Mammary epithelial cell (primary cell): ENCODE data around the gene CLTC.

Source experiments
- EZH2 ChIP-seq: IDR thresholded peaks from 2 replicates; pipeline ENCODE4 v1.6.1; 2012; ENCODE audit warnings: low read length, inconsistent platforms, borderline replicate concordance
- TF ChIP-seq, protein P1 (sequence below), 2 donors: IDR thresholded peaks in 1 of 2; conservative IDR thresholded peaks in 1 of 2; 2 replicates each; pipeline ENCODE4 v1.5.1; 2011 to 2012; ENCODE audit warnings: inconsistent platforms in 2 of 2, low read length in 2 of 2, mild to moderate bottlenecking in 2 of 2, control low read depth in 1 of 2, low read depth in 1 of 2; ENCODE audit not compliant: insufficient read depth in 1 of 2; ENCODE audit errors: extremely low read depth in 1 of 2

DNA sequence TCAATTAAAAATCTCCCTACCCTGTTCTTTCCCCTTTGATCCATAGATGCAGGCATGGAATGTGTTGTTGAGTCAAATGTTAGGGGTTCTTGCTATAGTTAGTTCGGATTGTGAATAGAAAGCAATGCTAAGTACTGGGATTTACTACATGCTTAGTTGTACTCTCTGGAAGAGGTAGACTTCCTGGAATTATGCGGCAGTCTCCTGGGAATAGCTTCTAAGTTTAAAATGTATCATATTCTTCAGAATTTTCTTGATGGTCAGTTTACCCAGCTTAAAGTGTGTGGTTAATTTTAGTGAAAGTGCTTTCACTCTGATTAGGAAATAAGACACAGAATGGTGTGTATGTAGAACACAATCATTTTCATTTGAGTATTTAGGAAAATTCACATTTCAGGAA is 3.5 kb downstream of the CLTC start:
- TF ChIP-seq, protein P1, sequence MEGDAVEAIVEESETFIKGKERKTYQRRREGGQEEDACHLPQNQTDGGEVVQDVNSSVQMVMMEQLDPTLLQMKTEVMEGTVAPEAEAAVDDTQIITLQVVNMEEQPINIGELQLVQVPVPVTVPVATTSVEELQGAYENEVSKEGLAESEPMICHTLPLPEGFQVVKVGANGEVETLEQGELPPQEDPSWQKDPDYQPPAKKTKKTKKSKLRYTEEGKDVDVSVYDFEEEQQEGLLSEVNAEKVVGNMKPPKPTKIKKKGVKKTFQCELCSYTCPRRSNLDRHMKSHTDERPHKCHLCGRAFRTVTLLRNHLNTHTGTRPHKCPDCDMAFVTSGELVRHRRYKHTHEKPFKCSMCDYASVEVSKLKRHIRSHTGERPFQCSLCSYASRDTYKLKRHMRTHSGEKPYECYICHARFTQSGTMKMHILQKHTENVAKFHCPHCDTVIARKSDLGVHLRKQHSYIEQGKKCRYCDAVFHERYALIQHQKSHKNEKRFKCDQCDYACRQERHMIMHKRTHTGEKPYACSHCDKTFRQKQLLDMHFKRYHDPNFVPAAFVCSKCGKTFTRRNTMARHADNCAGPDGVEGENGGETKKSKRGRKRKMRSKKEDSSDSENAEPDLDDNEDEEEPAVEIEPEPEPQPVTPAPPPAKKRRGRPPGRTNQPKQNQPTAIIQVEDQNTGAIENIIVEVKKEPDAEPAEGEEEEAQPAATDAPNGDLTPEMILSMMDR (conservative IDR thresholded peaks at IDR 0.05 in 1 of 2, IDR thresholded peaks at IDR 0.05 in 1 of 2; ENCODE audit: extremely low read depth in 1 of 2, insufficient read depth in 1 of 2, low read depth in 1 of 2, low read length in 2 of 2) = no peak
- no peak for TF ChIP-seq EZH2
